Stimulated activated CD8-positive, alpha-beta memory T cell treated with anti-CD3 and anti-CD28 coated beads, Interleukin-4, amount 100 ng/mL, for 48 hours (primary cell): Measurements from ENCODE around the gene IGFBP7.

Experiments used
- DNase-seq: peaks from one replicate; pipeline ENCODE4 v3.0.0-alpha.2; 2020

IGFBP7 gene

GRCh38 chr4:57109847-57110639 is at the start of gene IGFBP7:
TSS of gene IGFBP7 (minus strand) at chr4:57110385. CDS start at chr4:57110351, 34 bp downstream.
- no peak for DNase-seq

- no peak for DNase-seq
Measured at GRCh38 chr4:57159866-57160265, 49.7 kb upstream of the IGFBP7 start.

GRCh38 chr4:57158762-57159161 is 48.6 kb upstream of the IGFBP7 start:
- no peak for DNase-seq

GRCh38 chr4:57158221-57158620 is 48.0 kb upstream of the IGFBP7 start:
- no peak for DNase-seq

GRCh38 chr4:57157596-57158137 is 47.5 kb upstream of the IGFBP7 start:
- no peak for DNase-seq

GRCh38 chr4:57156242-57156990 is 46.2 kb upstream of the IGFBP7 start:
- DNase-seq: no peak

- DNase-seq: no peak
Measured at GRCh38 chr4:57154926-57155325, 44.7 kb upstream of the IGFBP7 start.

GRCh38 chr4:57154191-57154590 is 44.0 kb upstream of the IGFBP7 start:
- DNase-seq: no peak

GRCh38 chr4:57153207-57153606 is 43.0 kb upstream of the IGFBP7 start:
- no peak for DNase-seq

- DNase-seq: no peak
Measured at GRCh38 chr4:57151481-57151880, 41.3 kb upstream of the IGFBP7 start.

- DNase-seq: no peak
Measured at GRCh38 chr4:57149833-57150232, 39.6 kb upstream of the IGFBP7 start.

- no peak for DNase-seq
Measured at GRCh38 chr4:57148831-57149505, 38.8 kb upstream of the IGFBP7 start.

- no peak for DNase-seq
Measured at GRCh38 chr4:57148177-57148576, 38.0 kb upstream of the IGFBP7 start.

GRCh38 chr4:57147335-57148060 is 37.3 kb upstream of the IGFBP7 start:
- DNase-seq: no peak

- no peak for DNase-seq
Measured at GRCh38 chr4:57146444-57146843, 36.3 kb upstream of the IGFBP7 start.

GRCh38 chr4:57144466-57144865 is 34.3 kb upstream of the IGFBP7 start:
- no peak for DNase-seq

GRCh38 chr4:57139783-57140182 is 29.6 kb upstream of the IGFBP7 start:
- no peak for DNase-seq

GRCh38 chr4:57137261-57137660 is 27.1 kb upstream of the IGFBP7 start:
- DNase-seq: no peak

GRCh38 chr4:57136281-57136680 is 26.1 kb upstream of the IGFBP7 start:
- no peak for DNase-seq

GRCh38 chr4:57132743-57133137 is 22.6 kb upstream of the IGFBP7 start:
- DNase-seq: no peak

- no peak for DNase-seq
Measured at GRCh38 chr4:57131849-57132742, 21.9 kb upstream of the IGFBP7 start.

- DNase-seq: no peak
Measured at GRCh38 chr4:57129477-57129876, 19.3 kb upstream of the IGFBP7 start.
